ENCODE data around the gene CDX4. TPM values are rescaled to one million over a fixed set of nuclear protein-coding genes. Genes with fewer than 3 reads are reported as not detected.

CDX4 gene
- polyA plus RNA-seq, 3 donors, result not detected

GRCh38 chrX:73457306-73457705 is 10.5 kb downstream of the CDX4 start:
- no peaks in the 10 kb centered on the region for H3K4me1 Mint-ChIP-seq
- no peak overlapping the region for H3K27ac ChIP-seq (ENCODE audit: low read depth in 1 of 2, low read length in 2 of 2)

GRCh38 chrX:73468376-73468775 is 21.5 kb downstream of the CDX4 start:
- Mint-ChIP-seq H3K4me1 (no peaks in the 10 kb centered on the region), H3K27me3 (ENCODE audit: low read depth in 3 of 3) (peaks cover 0 to 1% (median 0%) of the 10 kb centered on the region in 3 donors), H3K36me3 (no peaks in the 10 kb centered on the region), H3K27ac (peak overlapping the region in 1 of 7 donors; percentile 33), H3K4me3 (no peak overlapping the region), H3K9me3 (peaks cover 0 to 2% (median 0%) of the 10 kb centered on the region in 7 donors)
- no peak overlapping the region for H3K9ac ChIP-seq (ENCODE audit: insufficient read depth, low read length, poor library complexity, severe bottlenecking)
- H3K4me3 ChIP-seq (replicated peaks in 1 of 3; ENCODE audit: low read depth in 2 of 3, low read length in 3 of 3), result no peak overlapping the region
- H3K79me2 ChIP-seq (ENCODE audit: insufficient read depth, low read length), result no peaks in the 10 kb centered on the region
- no peak for TF ChIP-seq CTCF (IDR thresholded peaks at IDR 0.05)
- no peaks in the 10 kb centered on the region for H3K27me3 ChIP-seq (ENCODE audit: control insufficient read depth in 2 of 2, insufficient read depth in 2 of 2, low read length in 2 of 2)
- DNase-seq, result no peak
- no peaks in the 10 kb centered on the region for H3K36me3 ChIP-seq (replicated peaks in 1 of 2; ENCODE audit: control insufficient read depth in 1 of 2, insufficient read depth in 2 of 2, low read length in 2 of 2)
- no peak overlapping the region for H3K4me2 ChIP-seq (replicated peaks; ENCODE audit: extremely low read depth, low read length, poor library complexity, severe bottlenecking)
- intact Hi-C loops (cut with micrococcal nuclease), result no loop called here
- no peaks in the 10 kb centered on the region for H3K4me1 ChIP-seq (ENCODE audit: control insufficient read depth in 1 of 2, insufficient read depth in 2 of 2, low read length in 2 of 2)
- no peaks in the 10 kb centered on the region for H4K20me1 ChIP-seq (ENCODE audit: insufficient read depth, low read length)
- no peak overlapping the region for H3K27ac ChIP-seq (ENCODE audit: low read depth in 1 of 2, low read length in 2 of 2)
- no peaks in the 10 kb centered on the region for H3K9me3 ChIP-seq (replicated peaks in 1 of 2; ENCODE audit: control insufficient read depth in 1 of 2, insufficient read depth in 1 of 2, low read length in 2 of 2)
- no peak overlapping the region for H2AFZ ChIP-seq (ENCODE audit: insufficient read depth, low read depth, low read length, poor library complexity, severe bottlenecking)

More at GRCh38 chrX:73457306-73457705, 10.5 kb downstream of the CDX4 start:
- Mint-ChIP-seq H3K4me3 (no peak overlapping the region), H3K27ac (no peak overlapping the region), H3K36me3 (no peaks in the 10 kb centered on the region), H3K27me3 (ENCODE audit: low read depth in 3 of 3) (peaks cover 0 to 4% (median 0%) of the 10 kb centered on the region in 3 donors), H3K9me3 (peaks cover 0 to 3% (median 0%) of the 10 kb centered on the region in 7 donors)
- Histone ChIP-seq H3K9ac (ENCODE audit: insufficient read depth, low read length, poor library complexity, severe bottlenecking) (no peak overlapping the region), H3K9me3 (replicated peaks in 1 of 2; ENCODE audit: control insufficient read depth in 1 of 2, insufficient read depth in 1 of 2, low read length in 2 of 2) (no peaks in the 10 kb centered on the region), H4K20me1 (ENCODE audit: insufficient read depth, low read length) (no peaks in the 10 kb centered on the region), H3K36me3 (replicated peaks in 1 of 2; ENCODE audit: control insufficient read depth in 1 of 2, insufficient read depth in 2 of 2, low read length in 2 of 2) (no peaks in the 10 kb centered on the region), H2AFZ (ENCODE audit: insufficient read depth, low read depth, low read length, poor library complexity, severe bottlenecking) (no peak overlapping the region), H3K4me2 (replicated peaks; ENCODE audit: extremely low read depth, low read length, poor library complexity, severe bottlenecking) (no peak overlapping the region), H3K4me3 (replicated peaks in 1 of 3; ENCODE audit: low read depth in 2 of 3, low read length in 3 of 3) (no peak overlapping the region), H3K27me3 (ENCODE audit: control insufficient read depth in 2 of 2, insufficient read depth in 2 of 2, low read length in 2 of 2) (peaks cover 0 to under 1% of the 10 kb centered on the region in 2 donors), H3K4me1 (ENCODE audit: control insufficient read depth in 1 of 2, insufficient read depth in 2 of 2, low read length in 2 of 2) (no peaks in the 10 kb centered on the region), H3K79me2 (ENCODE audit: insufficient read depth, low read length) (no peaks in the 10 kb centered on the region)
- no peak for DNase-seq
- no peak for TF ChIP-seq CTCF (IDR thresholded peaks at IDR 0.05)
- intact Hi-C loops (cut with micrococcal nuclease), result no loop called here
